Natural killer cell (primary cell): ENCODE measurements around the gene STOML2. TPM values are rescaled to one million over a fixed set of nuclear protein-coding genes. Genes with fewer than 3 reads are reported as not detected.

ENCODE experiments used
- ATAC-seq, 3 donors: fragments of 150-1000 bp in 2 of 3; fragments of 200-7000 bp in 1 of 3; cut with Tn5 transposase; 1 replicate in 1 of 3; 2 replicates in 2 of 3; pipeline ENCODE4 v1.10.0; 2021; ENCODE audit warnings: mild to moderate bottlenecking in 2 of 3, moderate library complexity in 2 of 3
- DNase-seq, 2 donors: peaks; one replicate each; pipeline versions ENCODE4 v3.0.0 to v3.0.0-alpha.2; 2013 to 2021; ENCODE audit warnings: mixed read lengths in 1 of 2
- H3K27ac ChIP-seq: one replicate; pipeline ENCODE4 v1.5.1; 2013; ENCODE audit warnings: mild to moderate bottlenecking, low read length
- H3K27me3 ChIP-seq: one replicate; pipeline ENCODE4 v1.6.1; 2013; ENCODE audit warnings: low read length; ENCODE audit not compliant: control insufficient read depth, insufficient read depth
- H3K36me3 ChIP-seq: one replicate; pipeline ENCODE4 v1.6.1; 2013; ENCODE audit warnings: low read length; ENCODE audit not compliant: control insufficient read depth, insufficient read depth
- H3K4me1 ChIP-seq: one replicate; pipeline ENCODE4 v1.6.1; 2013; ENCODE audit warnings: low read length; ENCODE audit not compliant: control insufficient read depth, insufficient read depth
- H3K4me3 ChIP-seq: one replicate; pipeline ENCODE4 v1.5.1; 2013; ENCODE audit warnings: low read length
- H3K9me3 ChIP-seq: one replicate; pipeline ENCODE4 v1.6.1; 2013; ENCODE audit warnings: low read length; ENCODE audit not compliant: control insufficient read depth, insufficient read depth
- H3K27ac Mint-ChIP-seq, 2 donors: one replicate each; pipeline ENCODE4 v1.8.0; 2022; ENCODE audit warnings: mild to moderate bottlenecking in 2 of 2, mixed read lengths in 2 of 2, moderate library complexity in 1 of 2
- H3K27me3 Mint-ChIP-seq, 2 donors: one replicate each; pipeline ENCODE4 v1.8.0; 2022; ENCODE audit warnings: low read depth in 2 of 2, mixed read lengths in 2 of 2
- H3K36me3 Mint-ChIP-seq: one replicate; pipeline ENCODE4 v1.8.0; 2022; ENCODE audit warnings: mixed read lengths
- H3K4me1 Mint-ChIP-seq, 2 donors: one replicate each; pipeline ENCODE4 v1.8.0; 2022; ENCODE audit warnings: mixed read lengths in 2 of 2
- H3K4me3 Mint-ChIP-seq: one replicate; pipeline ENCODE4 v1.8.0; 2022; ENCODE audit warnings: mild to moderate bottlenecking, moderate library complexity, mixed read lengths
- H3K9me3 Mint-ChIP-seq, 2 donors: one replicate each; pipeline ENCODE4 v1.8.0; 2022; ENCODE audit warnings: mixed read lengths in 2 of 2
- WGBS: methylation state at CpG from one replicate; pipeline ENCODE4 v1.1.7; 2013; ENCODE audit warnings: missing lambda C conversion rate; ENCODE audit not compliant: insufficient coverage; 5-methylcytosine and 5-hydroxymethylcytosine counted together
- intact Hi-C: fragments of 100-400 bp; cut with micrococcal nuclease; formaldehyde crosslinking; loops from one replicate; pipeline ENCODE4 v1.14.2; 2022
- total RNA-seq, 4 donors: library from RNA; stranded (reverse); fragments of 120-200 nt in 1 of 4; gene quantifications; one replicate each; pipeline versions ENCODE4 v1.2.3 to v1.2.4, GENCODE V29; 2013 to 2022
- TF ChIP-seq, protein P1 (sequence below): fragments of 200-600 bp; IDR thresholded peaks from one replicate; pipeline ENCODE4 v1.8.0; 2022; ENCODE audit warnings: antibody characterized with exemption

Gene STOML2
- total RNA-seq, 3 donors from 2014 or later (not counting 1 experiment from before 2014, with no cell fraction given): 41.4 to 43.9 (median 41.6) TPM

GRCh38 chr9:35097573-35097972 lies 5.4 kb downstream of the STOML2 start:
- Mint-ChIP-seq H3K4me3 (peak overlapping the region; percentile 5), H3K27ac (no peak overlapping the region), H3K9me3 (no peaks in the 10 kb centered on the region), H3K36me3 (peaks cover 7% of the 10 kb centered on the region), H3K4me1 (peaks cover 32 to 46% of the 10 kb centered on the region in 2 donors), H3K27me3 (no peaks in the 10 kb centered on the region)
- intact Hi-C loops: no loop called here
- H3K4me1 ChIP-seq: peaks cover 24% of the 10 kb centered on the region
- H3K4me3 ChIP-seq: no peak overlapping the region
- TF ChIP-seq, protein P1, sequence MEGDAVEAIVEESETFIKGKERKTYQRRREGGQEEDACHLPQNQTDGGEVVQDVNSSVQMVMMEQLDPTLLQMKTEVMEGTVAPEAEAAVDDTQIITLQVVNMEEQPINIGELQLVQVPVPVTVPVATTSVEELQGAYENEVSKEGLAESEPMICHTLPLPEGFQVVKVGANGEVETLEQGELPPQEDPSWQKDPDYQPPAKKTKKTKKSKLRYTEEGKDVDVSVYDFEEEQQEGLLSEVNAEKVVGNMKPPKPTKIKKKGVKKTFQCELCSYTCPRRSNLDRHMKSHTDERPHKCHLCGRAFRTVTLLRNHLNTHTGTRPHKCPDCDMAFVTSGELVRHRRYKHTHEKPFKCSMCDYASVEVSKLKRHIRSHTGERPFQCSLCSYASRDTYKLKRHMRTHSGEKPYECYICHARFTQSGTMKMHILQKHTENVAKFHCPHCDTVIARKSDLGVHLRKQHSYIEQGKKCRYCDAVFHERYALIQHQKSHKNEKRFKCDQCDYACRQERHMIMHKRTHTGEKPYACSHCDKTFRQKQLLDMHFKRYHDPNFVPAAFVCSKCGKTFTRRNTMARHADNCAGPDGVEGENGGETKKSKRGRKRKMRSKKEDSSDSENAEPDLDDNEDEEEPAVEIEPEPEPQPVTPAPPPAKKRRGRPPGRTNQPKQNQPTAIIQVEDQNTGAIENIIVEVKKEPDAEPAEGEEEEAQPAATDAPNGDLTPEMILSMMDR: no peak
- DNase-seq: no peak
- H3K27me3 ChIP-seq: no peaks in the 10 kb centered on the region
- no peaks in the 10 kb centered on the region for H3K9me3 ChIP-seq
- peaks cover 30% of the 10 kb centered on the region for H3K36me3 ChIP-seq
- H3K27ac ChIP-seq: no peak overlapping the region
- 91% methylated on average over 3 of the region's 3 CpGs for WGBS
- ATAC-seq: no peak

DNA sequence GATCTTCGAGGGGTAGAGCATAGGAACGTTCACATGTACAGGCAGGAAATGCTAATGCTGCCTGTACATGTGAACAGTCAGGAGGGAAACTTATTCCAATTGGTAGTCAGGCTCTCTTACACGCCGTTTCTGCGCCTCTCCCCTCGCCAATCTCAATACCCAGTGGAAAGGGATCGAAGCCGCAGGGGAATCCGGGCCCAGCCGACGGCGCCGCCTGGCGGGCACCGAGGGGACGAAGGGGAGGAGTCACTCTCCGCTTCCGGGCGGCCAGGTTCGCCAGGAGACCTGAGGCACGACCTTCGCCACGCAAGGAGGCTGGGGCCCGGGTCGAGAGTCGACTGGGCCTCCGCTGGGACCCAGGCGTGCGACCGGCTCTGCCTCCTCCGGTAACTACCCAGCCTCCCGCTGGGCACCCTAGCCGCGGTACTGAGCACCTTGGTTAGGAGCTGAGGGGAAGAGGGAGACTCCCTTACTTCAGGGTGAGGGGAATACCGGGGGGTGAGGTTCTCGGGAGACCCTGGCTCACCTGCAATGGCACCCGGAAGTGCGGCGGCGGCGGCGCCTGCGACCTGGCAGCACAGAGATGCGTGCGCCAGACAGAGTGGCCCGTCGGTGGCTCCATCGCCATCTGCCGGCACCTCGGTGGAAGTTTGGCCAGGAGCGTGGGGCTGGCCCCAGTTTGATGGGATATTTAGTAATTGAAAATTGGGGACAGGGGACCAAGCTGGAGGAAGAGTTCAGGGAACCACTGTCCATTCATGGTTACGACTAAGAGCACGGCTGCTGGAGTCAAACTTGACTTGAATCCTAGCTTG lies 6.7 kb downstream of the STOML2 start, which contains the start of gene PIGO:
Gene PIGO, minus strand, starts transcription at position 557 of the 815 bp plus-strand sequence. CDS start 1,026 bp downstream, outside the sequence.
- peak within 1 kb of the TSS; percentile 95 for H3K27ac ChIP-seq
- ATAC-seq (peak; percentile 93 to 97 (median 94)), DNase-seq (peak; percentile 85 to 94)
- TF ChIP-seq, protein P1: peak; percentile 87
- H3K36me3 ChIP-seq: peaks cover 41% of the 10 kb centered on the region
- H3K4me1 Mint-ChIP-seq: peaks cover 19 to 37% of the 10 kb centered on the region in 2 donors
- peaks cover 7% of the 10 kb centered on the region for H3K36me3 Mint-ChIP-seq
- peaks cover 15% of the 10 kb centered on the region for H3K4me1 ChIP-seq
- intact Hi-C loops: loop anchor here (1.0 kb wide), 3 partner anchors 24 to 636 kb away; partner anchors contain the start of genes CREB3, TLN1 and VCP
- no peaks in the 10 kb centered on the region for H3K9me3 Mint-ChIP-seq
- no peaks in the 10 kb centered on the region for H3K9me3 ChIP-seq
- under 1% methylated on average over 53 of the region's 53 CpGs for WGBS
- peak within 1 kb of the TSS; percentile 86 for H3K4me3 Mint-ChIP-seq
- peak within 1 kb of the TSS; percentile 91 to 93 for H3K27ac Mint-ChIP-seq
- H3K4me3 ChIP-seq: peak within 1 kb of the TSS; percentile 83
- no peaks in the 10 kb centered on the region for H3K27me3 ChIP-seq
- no peaks in the 10 kb centered on the region for H3K27me3 Mint-ChIP-seq

GRCh38 chr9:35091536-35091935 lies 11.4 kb downstream of the STOML2 start:
- H3K27ac Mint-ChIP-seq: no peak overlapping the region
- intact Hi-C loops: no loop called here
- H3K27me3 Mint-ChIP-seq: no peaks in the 10 kb centered on the region
- peaks cover 64% of the 10 kb centered on the region for H3K36me3 ChIP-seq
- TF ChIP-seq, protein P1: no peak
- DNase-seq: no peak
- peaks cover 11% of the 10 kb centered on the region for H3K4me1 ChIP-seq
- WGBS: 95% methylated on average over 17 of the region's 17 CpGs
- no peaks in the 10 kb centered on the region for H3K27me3 ChIP-seq
- H3K9me3 Mint-ChIP-seq: no peaks in the 10 kb centered on the region
- H3K36me3 Mint-ChIP-seq: no peaks in the 10 kb centered on the region
- no peak overlapping the region for H3K27ac ChIP-seq
- H3K4me3 ChIP-seq: no peak overlapping the region
- no peaks in the 10 kb centered on the region for H3K9me3 ChIP-seq
- H3K4me3 Mint-ChIP-seq: no peak overlapping the region
- no peak for ATAC-seq
- H3K4me1 Mint-ChIP-seq: peaks cover 12 to 25% of the 10 kb centered on the region in 2 donors
